Right lobe of liver (tissue), 6 donors: ENCODE results near the gene ITSN1. TPM values are rescaled to one million over a fixed set of nuclear protein-coding genes. Genes with fewer than 3 reads are reported as not detected.

Experiments used
- ATAC-seq, 4 donors: fragments of 200-7000 bp; cut with Tn5 transposase; one replicate each; pipeline ENCODE4 v1.9.1; 2020; ENCODE audit warnings: mild to moderate bottlenecking in 4 of 4, moderate library complexity in 4 of 4
- DNase-seq, 3 donors: peaks; one replicate each; pipeline ENCODE4 v3.0.0-alpha.2; 2020
- H3K27ac ChIP-seq, 3 donors: fragments of 200-600 bp; one replicate each; pipeline ENCODE4 v1.8.0; 2022
- H3K27me3 ChIP-seq, 2 donors: fragments of 200-600 bp; one replicate each; pipeline ENCODE4 v1.8.0; 2022
- H3K36me3 ChIP-seq, 4 donors: fragments of 200-600 bp; sonication (generic) in 1 of 4; one replicate each; pipeline versions ENCODE4 v1.5.1 to v1.8.0; 2017 to 2022; ENCODE audit warnings: control low read depth in 1 of 4
- H3K4me1 ChIP-seq, 4 donors: fragments of 200-600 bp; sonication (generic) in 1 of 4; one replicate each; pipeline versions ENCODE4 v1.5.1 to v1.8.0; 2017 to 2022; ENCODE audit warnings: control low read depth in 1 of 4
- H3K4me3 ChIP-seq, 3 donors: fragments of 200-600 bp; one replicate each; pipeline ENCODE4 v1.8.0; 2022
- H3K9me3 ChIP-seq, 4 donors: fragments of 200-600 bp; sonication (generic) in 1 of 4; one replicate each; pipeline versions ENCODE4 v1.5.1 to v1.8.0; 2017 to 2022; ENCODE audit warnings: control low read depth in 1 of 4
- POLR2A ChIP-seq: fragments of 450-650 bp; IDR thresholded peaks from one replicate; pipeline ENCODE4 v1.6.1; 2017; ENCODE audit warnings: antibody characterized with exemption, mild to moderate bottlenecking
- WGBS: methylation state at CpG from one replicate; pipeline ENCODE4 v1.1.6; 2018; ENCODE audit warnings: low coverage, low lambda C conversion rate; ENCODE audit not compliant: insufficient coverage; ENCODE audit errors: missing lambda C conversion rate; 5-methylcytosine and 5-hydroxymethylcytosine counted together
- intact Hi-C, 2 donors: fragments of 100-400 bp; cut with DNase I; formaldehyde crosslinking; loops; one replicate each; pipeline versions ENCODE4 v1.11.2 to v1.14.1; 2022
- total RNA-seq, 6 experiments: library from RNA; depleted of rRNA in 2 of 6; stranded (reverse); fragments of >200 nt in 2 of 6; fragmentation: NEBNext Ultra II Directional in 3 of 6; extraction: Animal tissue kit (Norgen Biotek cat#: 25700) in 3 of 6; gene quantifications; one replicate each; pipeline versions ENCODE4 v1.1.0 to v1.2.4, GENCODE V29; 2016 to 2023
- TF ChIP-seq, protein P1 (sequence below), 4 donors: fragments of 200-600 bp in 3 of 4; fragments of 450-650 bp in 1 of 4; IDR thresholded peaks; one replicate each; pipeline versions ENCODE4 v1.5.1 to v1.8.0; 2016 to 2022; ENCODE audit warnings: antibody characterized with exemption in 4 of 4, mild to moderate bottlenecking in 2 of 4
- donor health status: DM: no; HTN: yes; CAD: no.
- donor health status: DM: no; HTN: no; CAD: no.
- donor health status: DM: no; HTN: no; CAD: no.
- donor health status: DM: no; HTN: yes; CAD: no.
- donor health status: DM: no; HTN: yes; CAD: no.

Gene ITSN1
- total RNA-seq, 6 experiments from 2014 or later: 27.8 to 63.1 (median 33.8) TPM

DNA sequence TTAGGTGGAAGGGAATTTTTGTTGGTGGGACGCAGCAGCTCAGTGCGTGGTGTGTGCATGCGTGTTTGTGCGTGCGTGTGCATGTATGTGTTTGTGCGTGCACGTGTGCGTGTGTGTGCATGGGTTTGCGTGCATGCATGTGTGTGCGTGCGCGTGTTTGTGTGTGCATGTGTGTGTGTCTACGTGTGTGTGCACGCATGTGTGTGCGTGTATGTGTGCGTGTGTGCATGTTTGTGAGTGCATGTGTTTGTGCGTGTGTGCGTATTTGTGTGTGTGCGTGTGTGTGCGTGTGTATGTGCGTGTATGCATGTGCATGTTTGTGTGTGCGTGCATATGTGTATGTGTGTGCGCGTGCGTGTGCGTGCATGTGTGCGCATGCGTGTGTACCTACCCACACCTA lies 253.1 kb downstream of the ITSN1 start:
- H3K36me3 ChIP-seq: no peaks in the 10 kb centered on the region
- H3K9me3 ChIP-seq: no peaks in the 10 kb centered on the region
- peaks cover 0 to 8% (median 2%) of the 10 kb centered on the region in 4 donors for H3K4me1 ChIP-seq
- no peak overlapping the region for H3K4me3 ChIP-seq
- ATAC-seq (no peak), DNase-seq (no peak)
- no peak overlapping the region for H3K27ac ChIP-seq
- no peaks in the 10 kb centered on the region for H3K27me3 ChIP-seq
- WGBS: 75% methylated on average over 21 of the region's 28 CpGs
- TF ChIP-seq POLR2A: no peak
- TF ChIP-seq, protein P1, sequence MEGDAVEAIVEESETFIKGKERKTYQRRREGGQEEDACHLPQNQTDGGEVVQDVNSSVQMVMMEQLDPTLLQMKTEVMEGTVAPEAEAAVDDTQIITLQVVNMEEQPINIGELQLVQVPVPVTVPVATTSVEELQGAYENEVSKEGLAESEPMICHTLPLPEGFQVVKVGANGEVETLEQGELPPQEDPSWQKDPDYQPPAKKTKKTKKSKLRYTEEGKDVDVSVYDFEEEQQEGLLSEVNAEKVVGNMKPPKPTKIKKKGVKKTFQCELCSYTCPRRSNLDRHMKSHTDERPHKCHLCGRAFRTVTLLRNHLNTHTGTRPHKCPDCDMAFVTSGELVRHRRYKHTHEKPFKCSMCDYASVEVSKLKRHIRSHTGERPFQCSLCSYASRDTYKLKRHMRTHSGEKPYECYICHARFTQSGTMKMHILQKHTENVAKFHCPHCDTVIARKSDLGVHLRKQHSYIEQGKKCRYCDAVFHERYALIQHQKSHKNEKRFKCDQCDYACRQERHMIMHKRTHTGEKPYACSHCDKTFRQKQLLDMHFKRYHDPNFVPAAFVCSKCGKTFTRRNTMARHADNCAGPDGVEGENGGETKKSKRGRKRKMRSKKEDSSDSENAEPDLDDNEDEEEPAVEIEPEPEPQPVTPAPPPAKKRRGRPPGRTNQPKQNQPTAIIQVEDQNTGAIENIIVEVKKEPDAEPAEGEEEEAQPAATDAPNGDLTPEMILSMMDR (IDR thresholded peaks at IDR 0.05): no peak
- intact Hi-C loops: loop anchor here in 1 of 2 donors (10.0 kb wide), 2 partner anchors 51 to 241 kb away; no protein-coding TSS in a partner anchor

DNA sequence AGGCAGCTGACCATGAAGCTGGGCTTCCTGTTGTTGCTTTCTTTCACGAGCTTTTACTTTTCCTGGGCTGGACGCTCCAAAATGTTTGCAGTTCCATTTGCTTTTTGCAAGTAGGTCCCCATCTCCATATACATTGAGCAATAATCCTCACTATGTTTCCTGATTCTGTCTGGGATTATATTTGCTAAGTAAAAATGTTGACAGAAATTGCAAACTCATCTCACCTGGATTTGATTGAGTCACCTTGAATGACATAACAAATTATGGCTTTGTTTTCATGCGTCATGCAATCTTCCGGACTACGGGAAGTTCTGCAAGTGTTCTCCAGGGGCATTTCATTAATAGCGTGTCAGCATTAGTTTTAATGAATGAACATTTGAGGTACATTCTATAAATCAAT lies 254.4 kb downstream of the ITSN1 start:
- no peak for DNase-seq

DNA sequence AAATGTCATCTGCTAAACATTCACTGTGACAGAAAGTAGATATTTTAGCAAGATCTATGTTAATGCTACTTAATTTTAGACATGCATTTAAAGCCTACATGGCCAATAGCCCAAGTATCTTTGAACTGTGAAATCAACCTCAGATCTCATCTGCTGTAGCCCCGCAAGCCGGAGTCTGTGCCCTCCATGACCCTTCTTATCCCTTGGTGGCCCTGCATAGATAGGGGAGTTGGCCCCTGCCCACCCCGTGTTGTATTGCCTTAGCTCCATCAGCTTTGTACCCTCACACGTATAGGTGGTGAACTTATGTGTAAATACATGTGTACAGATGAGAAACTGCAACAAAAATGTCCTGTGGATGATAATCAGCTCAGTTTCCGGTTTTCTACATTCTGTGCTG lies 254.8 kb downstream of the ITSN1 start:
- Histone ChIP-seq H3K9me3 (no peaks in the 10 kb centered on the region), H3K27me3 (no peaks in the 10 kb centered on the region), H3K4me3 (no peak overlapping the region), H3K36me3 (no peaks in the 10 kb centered on the region), H3K27ac (no peak overlapping the region), H3K4me1 (peaks cover 0 to 15% (median 2%) of the 10 kb centered on the region in 4 donors)
- ATAC-seq (no peak), DNase-seq (no peak)
- WGBS: 61% methylated on average over 5 of the region's 5 CpGs
- no peak for TF ChIP-seq POLR2A
- TF ChIP-seq, protein P1 (IDR thresholded peaks at IDR 0.05): no peak
- intact Hi-C loops: loop anchor here in 1 of 2 donors (10.0 kb wide), 2 partner anchors 52 to 242 kb away; no protein-coding TSS in a partner anchor

More for the DNA sequence above, 254.4 kb downstream of the ITSN1 start:
- Histone ChIP-seq H3K9me3 (no peaks in the 10 kb centered on the region), H3K27me3 (no peaks in the 10 kb centered on the region), H3K4me1 (peaks cover 0 to 11% (median 2%) of the 10 kb centered on the region in 4 donors), H3K27ac (no peak overlapping the region), H3K4me3 (no peak overlapping the region), H3K36me3 (no peaks in the 10 kb centered on the region)
- 65% methylated on average over 6 of the region's 6 CpGs for WGBS
- TF ChIP-seq, protein P1 (IDR thresholded peaks at IDR 0.05): no peak
- no peak for TF ChIP-seq POLR2A
- intact Hi-C loops: loop anchor here in 1 of 2 donors (10.0 kb wide), 2 partner anchors 52 to 242 kb away; no protein-coding TSS in a partner anchor
- no peak for ATAC-seq

DNA sequence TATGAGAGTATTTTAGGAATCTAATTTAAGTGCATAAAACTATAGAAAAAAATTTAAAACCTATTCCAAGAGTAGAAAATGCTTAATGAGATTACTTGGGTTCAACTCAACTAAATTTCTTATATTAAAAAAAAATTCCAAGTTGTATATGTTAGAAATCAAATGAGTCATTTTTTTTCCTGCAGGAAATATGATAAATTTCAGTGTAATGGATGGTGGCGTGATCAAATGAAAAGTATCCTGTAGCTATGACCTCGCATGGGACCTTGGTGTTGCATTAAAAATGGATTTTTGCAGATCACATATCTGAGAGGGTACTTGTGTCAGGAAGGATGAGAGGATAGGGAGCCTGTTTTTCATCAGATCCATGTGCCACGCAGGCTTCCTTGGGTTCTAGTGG lies 255.4 kb downstream of the ITSN1 start:
- Histone ChIP-seq H3K4me1 (peaks cover 0 to 16% (median 2%) of the 10 kb centered on the region in 4 donors), H3K9me3 (no peaks in the 10 kb centered on the region), H3K36me3 (no peaks in the 10 kb centered on the region), H3K27ac (no peak overlapping the region), H3K4me3 (no peak overlapping the region), H3K27me3 (no peaks in the 10 kb centered on the region)
- no peak for DNase-seq
- no peak for ATAC-seq
- 92% methylated on average over 2 of the region's 3 CpGs for WGBS
- intact Hi-C loops: loop anchor here in 1 of 2 donors (10.0 kb wide), 2 partner anchors 53 to 243 kb away; no protein-coding TSS in a partner anchor
- TF ChIP-seq, protein P1 (IDR thresholded peaks at IDR 0.05): no peak
- TF ChIP-seq POLR2A: no peak
